IMR-90 (cell line): ENCODE data around the gene MGRN1. TPM values are rescaled to one million over a fixed set of nuclear protein-coding genes. Genes with fewer than 3 reads are reported as not detected.

ENCODE experiments used
- ATAC-seq: fragments of 200-7000 bp; cut with Tn5 transposase; 2 replicates; pipeline ENCODE4 v1.9.1; 2020; ENCODE audit warnings: low read depth, mild to moderate bottlenecking, moderate library complexity
- BruUV-seq: library from RNA; stranded (reverse); fragments of 400-500 nt; replicated peaks from 2 replicates; lab custom pipeline; 2021; lab: Mats Ljungman, UMichigan
- CTCF ChIA-PET: fragments of 300-600 bp; formaldehyde crosslinking; extraction: SDS; loops from one replicate; lab custom pipeline; 2021; ENCODE audit warnings: antibody characterized with exemption; lab: Yijun Ruan, JAX
- POLR2A ChIA-PET: fragments of 300-600 bp; sonication (Branson Sonifier 250); formaldehyde crosslinking; loops from one replicate; lab custom pipeline; 2022; ENCODE audit warnings: antibody characterized with exemption; ENCODE audit not compliant: unreplicated experiment; lab: Charles Lee
- DNase-seq: peaks from one replicate; pipeline ENCODE4 v3.0.0; 2013
- H2AFZ ChIP-seq: replicated peaks from 2 replicates; pipeline ENCODE3; 2013; ENCODE audit warnings: low read length, mild to moderate bottlenecking; ENCODE audit not compliant: poor library complexity
- H2AK5ac ChIP-seq: 2 replicates; pipeline ENCODE4 v1.6.1; 2013; ENCODE audit warnings: low read depth, low read length, inconsistent platforms
- H2AK9ac ChIP-seq: replicated peaks from 2 replicates; pipeline ENCODE3; 2013; ENCODE audit warnings: mild to moderate bottlenecking, low read depth, low read length, moderate library complexity; ENCODE audit not compliant: poor library complexity
- H2BK120ac ChIP-seq: 2 replicates; pipeline ENCODE4 v1.6.1; 2013; ENCODE audit warnings: low read depth, low read length, inconsistent platforms
- H2BK15ac ChIP-seq: 3 replicates; pipeline ENCODE4 v1.6.1; 2013; ENCODE audit warnings: low read depth, low read length, inconsistent platforms
- H2BK20ac ChIP-seq: 2 replicates; pipeline ENCODE4 v1.6.1; 2013; ENCODE audit warnings: low read depth, mild to moderate bottlenecking, inconsistent platforms, low read length, moderate library complexity
- H2BK5ac ChIP-seq: 2 replicates; pipeline ENCODE4 v1.6.1; 2013; ENCODE audit warnings: mild to moderate bottlenecking, low read depth, low read length, inconsistent platforms; ENCODE audit not compliant: poor library complexity, severe bottlenecking
- H3K14ac ChIP-seq: replicated peaks from 2 replicates; pipeline ENCODE4 v1.6.1; 2013; ENCODE audit warnings: low read depth, low read length, inconsistent platforms
- H3K18ac ChIP-seq: 2 replicates; pipeline ENCODE4 v1.6.1; 2013; ENCODE audit warnings: low read depth, low read length, control low read depth
- H3K23ac ChIP-seq: 2 replicates; pipeline ENCODE4 v1.6.1; 2013; ENCODE audit warnings: low read depth, low read length, inconsistent platforms
- H3K27ac ChIP-seq: 2 replicates; pipeline ENCODE4 v1.5.1; 2013; ENCODE audit warnings: mild to moderate bottlenecking, control low read depth, low read length; ENCODE audit not compliant: insufficient read depth
- H3K27me3 ChIP-seq: 2 replicates; pipeline ENCODE4 v1.6.1; 2013; ENCODE audit warnings: low read length; ENCODE audit not compliant: control insufficient read depth, insufficient read depth
- H3K36me3 ChIP-seq: 2 replicates; pipeline ENCODE4 v1.6.1; 2013; ENCODE audit warnings: low read length, mixed read lengths; ENCODE audit not compliant: control insufficient read depth, insufficient read depth
- H3K4ac ChIP-seq: 2 replicates; pipeline ENCODE4 v1.6.1; 2013; ENCODE audit warnings: low read depth, low read length, inconsistent platforms
- H3K4me1 ChIP-seq: 2 replicates; pipeline ENCODE4 v1.6.1; 2013; ENCODE audit warnings: low read length, mixed read lengths; ENCODE audit not compliant: control insufficient read depth, insufficient read depth
- H3K4me2 ChIP-seq: 2 replicates; pipeline ENCODE4 v1.6.1; 2013; ENCODE audit warnings: low read depth, mild to moderate bottlenecking, control low read depth, low read length, moderate library complexity
- H3K4me3 ChIP-seq: 2 replicates; pipeline ENCODE4 v1.5.1; 2013; ENCODE audit warnings: low read depth, mild to moderate bottlenecking, control low read depth, low read length, moderate library complexity; ENCODE audit not compliant: insufficient read depth
- H3K56ac ChIP-seq: 2 replicates; pipeline ENCODE4 v1.6.1; 2013; ENCODE audit warnings: low read length, inconsistent platforms; ENCODE audit not compliant: insufficient read depth; ENCODE audit errors: extremely low read depth
- H3K79me1 ChIP-seq, 2 experiments: 2 replicates each; pipeline ENCODE4 v1.6.1; 2013; ENCODE audit warnings: low read length in 2 of 2, inconsistent platforms in 1 of 2, low read depth in 1 of 2
- H3K9ac ChIP-seq: 2 replicates; pipeline ENCODE4 v1.6.1; 2013; ENCODE audit warnings: low read depth, low read length, control low read depth
- H3K9me1 ChIP-seq: 2 replicates; pipeline ENCODE4 v1.6.1; 2013; ENCODE audit warnings: low read length, inconsistent platforms; ENCODE audit not compliant: insufficient read depth
- H3K9me3 ChIP-seq: 2 replicates; pipeline ENCODE4 v1.6.1; 2013; ENCODE audit warnings: low read length; ENCODE audit not compliant: control insufficient read depth, insufficient read depth
- H4K20me1 ChIP-seq: 2 replicates; pipeline ENCODE4 v1.6.1; 2013; ENCODE audit warnings: low read length, inconsistent platforms; ENCODE audit not compliant: insufficient read depth
- H4K5ac ChIP-seq: 2 replicates; pipeline ENCODE4 v1.6.1; 2013; ENCODE audit warnings: mild to moderate bottlenecking, low read depth, low read length, control low read depth
- H4K8ac ChIP-seq, 2 experiments: 2 replicates each; pipeline ENCODE4 v1.6.1; 2013; ENCODE audit warnings: low read depth in 2 of 2, low read length in 2 of 2, control low read depth in 1 of 2, inconsistent platforms in 1 of 2
- H4K91ac ChIP-seq: 2 replicates; pipeline ENCODE4 v1.6.1; 2013; ENCODE audit warnings: low read depth, low read length, inconsistent platforms; ENCODE audit not compliant: insufficient read depth
- BHLHE40 ChIP-seq: fragments of 150-350 bp; IDR thresholded peaks from 2 replicates; pipeline ENCODE4 v1.6.1; 2016; ENCODE audit warnings: mild to moderate bottlenecking, low read depth, low read length
- CEBPB ChIP-seq: IDR thresholded peaks from 2 replicates; pipeline ENCODE4 v1.6.1; 2012; ENCODE audit warnings: low read depth, low read length, improper control_type of control experiment
- CHD1 ChIP-seq: IDR thresholded peaks from 2 replicates; pipeline ENCODE4 v1.6.1; 2012; ENCODE audit warnings: low read depth, low read length, improper control_type of control experiment
- FOS ChIP-seq: fragments of 150-350 bp; IDR thresholded peaks from 2 replicates; pipeline ENCODE4 v1.6.1; 2016; ENCODE audit warnings: low read depth, low read length
- MAFK ChIP-seq: IDR thresholded peaks from 2 replicates; pipeline ENCODE4 v1.6.1; 2012; ENCODE audit warnings: low read depth, low read length, improper control_type of control experiment
- MAZ ChIP-seq: IDR thresholded peaks from 2 replicates; pipeline ENCODE4 v1.6.1; 2012; ENCODE audit warnings: low read depth, mild to moderate bottlenecking, low read length, improper control_type of control experiment, moderate library complexity, borderline replicate concordance
- MXI1 ChIP-seq: IDR thresholded peaks from 2 replicates; pipeline ENCODE4 v1.6.1; 2012; ENCODE audit warnings: low read depth, mild to moderate bottlenecking, low read length, moderate library complexity, borderline replicate concordance
- POLR2A ChIP-seq: IDR thresholded peaks from 2 replicates; pipeline ENCODE4 v1.6.1; 2012; ENCODE audit warnings: mild to moderate bottlenecking, low read depth, low read length
- RAD21 ChIP-seq: IDR thresholded peaks from 2 replicates; pipeline ENCODE4 v1.6.1; 2012; ENCODE audit warnings: low read length, improper control_type of control experiment
- RFX5 ChIP-seq: IDR thresholded peaks from 2 replicates; pipeline ENCODE4 v1.8.0; 2012; ENCODE audit warnings: low read depth, mild to moderate bottlenecking, low read length, moderate library complexity
- SMC3 ChIP-seq: fragments of 150-350 bp; IDR thresholded peaks from 2 replicates; pipeline ENCODE4 v1.6.1; 2016; ENCODE audit warnings: low read depth, mild to moderate bottlenecking, antibody characterized with exemption, low read length, moderate library complexity
- WGBS, 2 experiments: methylation state at CpG; one replicate each; pipeline versions ENCODE4 v1.1.5 to v1.1.7; 2013; ENCODE audit warnings: missing lambda C conversion rate in 2 of 2; ENCODE audit not compliant: insufficient read length in 1 of 2; ENCODE audit errors: extremely low coverage in 2 of 2; 5-methylcytosine and 5-hydroxymethylcytosine counted together
- dilution Hi-C: fragments of 300-500 bp; cut with HindIII; formaldehyde crosslinking; loops from one replicate; pipeline ENCODE4 v1.14.3; 2018; ENCODE audit warnings: low sequenced_read_pairs; ENCODE audit not compliant: unreplicated experiment
- in situ Hi-C: fragments of 300-500 bp; cut with MboI; formaldehyde crosslinking; loops from 3 replicates; pipeline ENCODE4 v1.14.3; 2019; ENCODE audit warnings: low sequenced_read_pairs, inconsistent platforms, mixed read lengths
- intact Hi-C: fragments of 100-400 bp; cut with micrococcal nuclease; formaldehyde crosslinking; loops from 2 replicates; pipeline ENCODE4 v1.10.0; 2022
- polyA plus RNA-seq, 3 experiments: library from polyadenylated mRNA; depleted of rRNA; stranded (reverse); fragments of >200 nt; gene quantifications; 2 replicates each; pipeline ENCODE4 v1.2.3, GENCODE V29; 2012; ENCODE audit warnings: low replicate concordance in 1 of 3
- total RNA-seq: library from RNA; depleted of rRNA; stranded (reverse); fragments of >200 nt; gene quantifications from 2 replicates; pipeline ENCODE4 v1.2.3, GENCODE V29; 2012
- TF ChIP-seq, protein P1 (sequence below): fragments of 150-350 bp; IDR thresholded peaks from 2 replicates; pipeline ENCODE4 v1.6.1; 2017; ENCODE audit warnings: mild to moderate bottlenecking, antibody characterized with exemption, low read length, low read depth
- TF ChIP-seq, protein P2 (sequence below): fragments of 150-350 bp; IDR thresholded peaks from 2 replicates; pipeline ENCODE4 v1.6.1; 2016; ENCODE audit warnings: low read depth, mild to moderate bottlenecking, low read length, moderate library complexity, borderline replicate concordance
- TF ChIP-seq, protein P3 (sequence below): conservative IDR thresholded peaks from 2 replicates; pipeline ENCODE4 v1.5.1; 2012; ENCODE audit warnings: mild to moderate bottlenecking, low read depth, low read length, improper control_type of control experiment

Gene MGRN1
- total and polyA plus RNA-seq, 2 of the 4 experiments (the other 2 are of a cell fraction), result 11.7 to 32.7 TPM

- CTCF ChIA-PET, result interaction anchor here (1.4 kb wide), 1 partner anchor 13 kb away, joined by 4 read pairs; no protein-coding TSS in a partner anchor
- Histone ChIP-seq H2AFZ (peak overlapping the region; percentile 51), H3K4ac (no peak overlapping the region), H4K20me1 (peaks cover 38% of the 10 kb centered on the region), H3K9me3 (no peaks in the 10 kb centered on the region), H2BK120ac (no peak overlapping the region), H3K27ac (no peak overlapping the region), H3K4me2 (no peak overlapping the region), H4K8ac (no peak overlapping the region), H3K4me1 (no peaks in the 10 kb centered on the region), H3K56ac (no peak overlapping the region), H3K18ac (no peak overlapping the region), H4K91ac (no peak overlapping the region), H3K27me3 (no peaks in the 10 kb centered on the region), H2AK9ac (no peak overlapping the region), H2BK15ac (no peak overlapping the region), H3K14ac (no peak overlapping the region), H4K5ac (no peak overlapping the region), H2AK5ac (no peak overlapping the region), H3K79me1 (peaks cover 6 to 28% of the 10 kb centered on the region in 2 experiments), H3K9ac (no peak overlapping the region), H3K4me3 (no peak overlapping the region), H3K23ac (no peak overlapping the region), H3K9me1 (no peaks in the 10 kb centered on the region), H3K36me3 (peaks cover 60% of the 10 kb centered on the region), H2BK5ac (no peak overlapping the region), H2BK20ac (no peak overlapping the region)
- dilution Hi-C loops, result no loop called here
- POLR2A ChIA-PET, result no interaction called here
- ATAC-seq (no peak), DNase-seq (no peak)
- WGBS, 2 experiments, result 100% methylated on average over 7 of the region's 25 CpGs; no CpG with 5 or more reads in 1 of the 2 experiments
- in situ Hi-C loops, result no loop called here
- intact Hi-C loops, result no loop called here
- BruUV-seq, result no TSS peak
- TF ChIP-seq, protein P1, sequence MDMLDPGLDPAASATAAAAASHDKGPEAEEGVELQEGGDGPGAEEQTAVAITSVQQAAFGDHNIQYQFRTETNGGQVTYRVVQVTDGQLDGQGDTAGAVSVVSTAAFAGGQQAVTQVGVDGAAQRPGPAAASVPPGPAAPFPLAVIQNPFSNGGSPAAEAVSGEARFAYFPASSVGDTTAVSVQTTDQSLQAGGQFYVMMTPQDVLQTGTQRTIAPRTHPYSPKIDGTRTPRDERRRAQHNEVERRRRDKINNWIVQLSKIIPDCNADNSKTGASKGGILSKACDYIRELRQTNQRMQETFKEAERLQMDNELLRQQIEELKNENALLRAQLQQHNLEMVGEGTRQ, result no peak
- TF ChIP-seq SMC3 (no peak), RAD21 (no peak), MXI1 (no peak), MAFK (no peak), RFX5 (no peak), BHLHE40 (no peak), CHD1 (no peak), POLR2A (no peak), CEBPB (no peak), MAZ (no peak), FOS (no peak)
- TF ChIP-seq, protein P2, sequence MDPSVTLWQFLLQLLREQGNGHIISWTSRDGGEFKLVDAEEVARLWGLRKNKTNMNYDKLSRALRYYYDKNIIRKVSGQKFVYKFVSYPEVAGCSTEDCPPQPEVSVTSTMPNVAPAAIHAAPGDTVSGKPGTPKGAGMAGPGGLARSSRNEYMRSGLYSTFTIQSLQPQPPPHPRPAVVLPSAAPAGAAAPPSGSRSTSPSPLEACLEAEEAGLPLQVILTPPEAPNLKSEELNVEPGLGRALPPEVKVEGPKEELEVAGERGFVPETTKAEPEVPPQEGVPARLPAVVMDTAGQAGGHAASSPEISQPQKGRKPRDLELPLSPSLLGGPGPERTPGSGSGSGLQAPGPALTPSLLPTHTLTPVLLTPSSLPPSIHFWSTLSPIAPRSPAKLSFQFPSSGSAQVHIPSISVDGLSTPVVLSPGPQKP, result no peak
- TF ChIP-seq, protein P3, sequence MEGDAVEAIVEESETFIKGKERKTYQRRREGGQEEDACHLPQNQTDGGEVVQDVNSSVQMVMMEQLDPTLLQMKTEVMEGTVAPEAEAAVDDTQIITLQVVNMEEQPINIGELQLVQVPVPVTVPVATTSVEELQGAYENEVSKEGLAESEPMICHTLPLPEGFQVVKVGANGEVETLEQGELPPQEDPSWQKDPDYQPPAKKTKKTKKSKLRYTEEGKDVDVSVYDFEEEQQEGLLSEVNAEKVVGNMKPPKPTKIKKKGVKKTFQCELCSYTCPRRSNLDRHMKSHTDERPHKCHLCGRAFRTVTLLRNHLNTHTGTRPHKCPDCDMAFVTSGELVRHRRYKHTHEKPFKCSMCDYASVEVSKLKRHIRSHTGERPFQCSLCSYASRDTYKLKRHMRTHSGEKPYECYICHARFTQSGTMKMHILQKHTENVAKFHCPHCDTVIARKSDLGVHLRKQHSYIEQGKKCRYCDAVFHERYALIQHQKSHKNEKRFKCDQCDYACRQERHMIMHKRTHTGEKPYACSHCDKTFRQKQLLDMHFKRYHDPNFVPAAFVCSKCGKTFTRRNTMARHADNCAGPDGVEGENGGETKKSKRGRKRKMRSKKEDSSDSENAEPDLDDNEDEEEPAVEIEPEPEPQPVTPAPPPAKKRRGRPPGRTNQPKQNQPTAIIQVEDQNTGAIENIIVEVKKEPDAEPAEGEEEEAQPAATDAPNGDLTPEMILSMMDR, result no peak
Measured at GRCh38 chr16:4656695-4657686, 32.4 kb downstream of the MGRN1 start.
